ENCODE results near the gene NMT1. TPM values are rescaled to one million over a fixed set of nuclear protein-coding genes. Genes with fewer than 3 reads are reported as not detected.
A peak's percentile ranks its signal among the peaks of the same experiment; 100 is the strongest.

NMT1 gene
- total RNA-seq, 2 experiments from 2014 or later = 156 to 169 TPM

DNA sequence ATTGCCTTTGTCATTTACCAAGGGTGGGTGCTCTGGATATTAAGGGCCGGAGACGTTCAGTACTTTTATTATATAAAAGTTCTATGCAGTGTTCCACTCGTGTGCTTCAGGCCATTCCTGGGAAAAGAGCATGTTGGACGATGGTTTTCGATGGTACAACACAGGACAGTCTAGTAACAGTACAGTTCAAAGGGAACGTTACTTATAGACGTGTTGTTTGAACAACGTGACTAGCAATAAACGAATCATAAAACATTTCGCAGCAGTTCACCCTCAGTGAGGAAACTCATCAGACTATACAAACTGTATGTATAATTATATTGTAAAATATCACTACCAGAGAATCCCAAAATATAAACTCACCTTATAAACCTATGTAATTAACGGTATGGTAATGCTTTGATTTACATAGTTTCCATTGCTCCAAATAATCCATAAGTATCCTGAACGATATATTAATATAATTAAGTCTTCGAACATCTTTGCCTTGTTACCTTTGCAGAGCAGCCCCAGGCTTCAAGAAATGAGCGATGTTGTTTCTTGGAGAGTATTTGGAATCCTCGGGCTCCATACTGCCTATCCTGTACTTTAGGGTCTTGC, 589 bp downstream of the NMT1 start:
- no peaks in the 10 kb centered on the region for H3K9me3 Mint-ChIP-seq
- POLR2A ChIA-PET = interaction anchor here (0.9 to 6.2 kb wide), 9 partner anchors 10 to 195 kb away, joined by 3 to 51 read pairs (median 4); partner anchors contain the start of genes DCAKD and HEXIM1
- ATAC-seq = no peak
- H3K4me3 Mint-ChIP-seq = peak overlapping the region; percentile 89
- H3K4me1 Mint-ChIP-seq (ENCODE audit: low read depth) = peaks cover 37% of the 10 kb centered on the region
- H3K36me3 Mint-ChIP-seq (ENCODE audit: low read depth) = peaks cover 23% of the 10 kb centered on the region
- H3K27me3 Mint-ChIP-seq = no peaks in the 10 kb centered on the region
- no peak for TF ChIP-seq CTCF (IDR thresholded peaks at IDR 0.05)
- no peak for DNase-seq
- intact Hi-C loops (cut with micrococcal nuclease) = no loop called here
- peak overlapping the region; percentile 94 for H3K27ac Mint-ChIP-seq
- CTCF ChIA-PET = interaction anchor here (1.6 to 3.8 kb wide), 5 partner anchors 11 to 88 kb away, joined by 4 to 16 read pairs (median 10); partner anchors contain the start of genes ACBD4 and DCAKD

DNA sequence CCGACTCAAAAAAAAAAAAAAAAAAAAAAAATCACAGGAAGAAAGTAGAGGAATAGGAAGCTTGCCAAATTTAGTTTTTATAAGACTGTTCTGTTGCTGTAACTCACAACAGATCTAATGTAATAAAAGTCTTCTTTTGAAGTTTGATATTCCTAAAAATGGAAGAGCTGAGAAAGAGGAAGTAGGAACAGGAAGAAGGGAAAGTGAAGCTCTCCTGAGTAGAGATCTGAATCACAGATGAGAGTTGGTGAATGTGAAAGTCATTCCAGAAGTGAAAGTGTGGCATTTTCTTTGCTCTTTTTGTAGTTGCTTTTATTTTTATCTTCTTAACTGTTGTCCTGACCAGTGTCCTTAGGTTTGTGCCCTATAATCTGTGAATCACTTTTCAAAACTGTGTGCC, 2.1 kb downstream of the NMT1 start:
- H3K4me1 Mint-ChIP-seq (ENCODE audit: low read depth) = peaks cover 48% of the 10 kb centered on the region
- DNase-seq (no peak), ATAC-seq (no peak)
- intact Hi-C loops (cut with micrococcal nuclease) = no loop called here
- peak overlapping the region; percentile 89 for H3K4me3 Mint-ChIP-seq
- no peaks in the 10 kb centered on the region for H3K9me3 Mint-ChIP-seq
- peak overlapping the region; percentile 73 for H3K27ac Mint-ChIP-seq
- ChIA-PET CTCF (interaction anchor here (1.1 to 3.8 kb wide), 4 partner anchors 14 to 72 kb away, joined by 3 to 16 read pairs (median 10); partner anchors contain the start of gene ACBD4), POLR2A (interaction anchor here (0.9 to 6.2 kb wide), 2 partner anchors 13 to 196 kb away, joined by 3 to 51 read pairs; partner anchors contain the start of gene DCAKD)
- no peaks in the 10 kb centered on the region for H3K27me3 Mint-ChIP-seq
- peaks cover 31% of the 10 kb centered on the region for H3K36me3 Mint-ChIP-seq (ENCODE audit: low read depth)
- no peak for TF ChIP-seq CTCF (IDR thresholded peaks at IDR 0.05)

- ChIA-PET POLR2A (interaction anchor here (0.6 to 1.5 kb wide), 2 partner anchors 11 to 343 kb away, joined by 3 read pairs; no protein-coding TSS in a partner anchor), CTCF (interaction anchor here (0.7 to 2.4 kb wide), 4 partner anchors 9 to 130 kb away, joined by 3 to 11 read pairs (median 7); partner anchors contain the start of gene ACBD4)
- Mint-ChIP-seq H3K27ac (no peak overlapping the region), H3K36me3 (ENCODE audit: low read depth) (peaks cover 32% of the 10 kb centered on the region), H3K4me3 (no peak overlapping the region), H3K9me3 (no peaks in the 10 kb centered on the region), H3K4me1 (ENCODE audit: low read depth) (peaks cover 36% of the 10 kb centered on the region), H3K27me3 (no peaks in the 10 kb centered on the region)
- DNase-seq (no peak), ATAC-seq (no peak)
- TF ChIP-seq CTCF (IDR thresholded peaks at IDR 0.05) = no peak
- intact Hi-C loops (cut with micrococcal nuclease) = no loop called here
Measured at GRCh38 chr17:45067637-45068036, 6.5 kb downstream of the NMT1 start.

GRCh38 chr17:45070001-45070400, 8.9 kb downstream of the NMT1 start:
- no peak for TF ChIP-seq CTCF (IDR thresholded peaks at IDR 0.05)

GRCh38 chr17:45070809-45071208, 9.7 kb downstream of the NMT1 start:
- H3K4me3 Mint-ChIP-seq = no peak overlapping the region
- no peaks in the 10 kb centered on the region for H3K9me3 Mint-ChIP-seq
- ChIA-PET POLR2A (interaction anchor here (1.0 kb wide), 1 partner anchor 15 kb away, joined by 4 read pairs; no protein-coding TSS in a partner anchor), CTCF (interaction anchor here (1.0 kb wide), 1 partner anchor 65 kb away, joined by 3 read pairs; the partner anchor contains the start of gene ACBD4)
- peaks cover 28% of the 10 kb centered on the region for H3K4me1 Mint-ChIP-seq (ENCODE audit: low read depth)
- H3K36me3 Mint-ChIP-seq (ENCODE audit: low read depth) = peaks cover 34% of the 10 kb centered on the region
- DNase-seq (no peak), ATAC-seq (no peak)
- no peak overlapping the region for H3K27ac Mint-ChIP-seq
- no peak for TF ChIP-seq CTCF (IDR thresholded peaks at IDR 0.05)
- H3K27me3 Mint-ChIP-seq = no peaks in the 10 kb centered on the region
- intact Hi-C loops (cut with micrococcal nuclease) = no loop called here

More at GRCh38 chr17:45070001-45070400, 8.9 kb downstream of the NMT1 start:
- H3K27me3 Mint-ChIP-seq = no peaks in the 10 kb centered on the region
- H3K36me3 Mint-ChIP-seq (ENCODE audit: low read depth) = peaks cover 34% of the 10 kb centered on the region
- DNase-seq = no peak
- CTCF ChIA-PET = interaction anchor here (1.0 kb wide), 1 partner anchor 65 kb away, joined by 3 read pairs; the partner anchor contains the start of gene ACBD4
- intact Hi-C loops (cut with micrococcal nuclease) = no loop called here
- H3K4me1 Mint-ChIP-seq (ENCODE audit: low read depth) = peaks cover 30% of the 10 kb centered on the region
- H3K4me3 Mint-ChIP-seq = no peak overlapping the region
- no peak for ATAC-seq
- H3K27ac Mint-ChIP-seq = no peak overlapping the region
- POLR2A ChIA-PET = interaction anchor here (1.0 to 1.6 kb wide), 2 partner anchors 14 to 20 kb away, joined by 3 to 4 read pairs; no protein-coding TSS in a partner anchor
- no peaks in the 10 kb centered on the region for H3K9me3 Mint-ChIP-seq

Measured in activated CD8-positive, alpha-beta T cell treated with anti-CD3 and anti-CD28 coated beads for 36 hours (primary cell).